GM18870 (cell line): ENCODE results near the gene DIP2C.
"Not testable (repeated sequence)": the region's sequence is repeated elsewhere in the genome, so short reads cannot be mapped to it uniquely, and the experiment has no call there.

Source experiments
- ATAC-seq: cut with Tn5 transposase; IDR thresholded peaks from one replicate; pipeline ENCODE4 v1.9.1; 2021; ENCODE audit warnings: moderate library complexity; ENCODE audit not compliant: unreplicated experiment

DIP2C gene

DNA sequence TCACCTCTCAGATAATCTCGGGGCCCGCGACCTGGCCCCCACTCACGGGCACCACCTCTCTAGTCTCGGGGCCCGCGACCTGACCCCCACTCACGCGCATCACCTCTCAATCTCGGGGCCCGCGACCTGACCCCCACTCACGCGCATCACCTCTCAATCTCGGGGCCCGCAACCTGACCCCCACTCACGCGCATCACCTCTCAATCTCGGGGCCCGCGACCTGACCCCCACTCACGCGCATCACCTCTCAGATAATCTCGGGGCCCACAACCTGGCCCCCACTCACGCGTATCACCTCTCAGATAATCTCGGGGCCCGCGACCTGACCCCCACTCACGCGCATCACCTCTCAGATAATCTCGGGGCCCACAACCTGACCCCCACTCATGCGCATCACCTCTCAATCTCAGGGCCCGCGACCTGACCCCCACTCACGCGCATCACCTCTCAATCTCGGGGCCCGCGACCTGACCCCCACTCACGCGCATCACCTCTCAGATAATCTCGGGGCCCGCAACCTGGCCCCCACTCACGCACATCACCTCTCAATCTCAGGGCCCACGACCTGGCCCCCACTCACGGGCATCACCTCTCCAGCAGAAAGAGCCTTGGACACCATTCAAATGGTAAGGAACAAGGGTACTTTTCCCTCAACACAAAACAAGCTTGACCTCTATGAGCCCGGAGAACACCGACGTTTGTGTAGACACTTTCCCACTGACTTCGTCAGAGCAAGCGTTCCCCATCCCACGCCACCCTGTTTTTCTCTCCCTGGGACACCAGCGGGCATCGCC lies 104.8 kb downstream of the DIP2C start:
- ATAC-seq, result not testable (repeated sequence)

GRCh38 chr10:583433-583832 lies 106.0 kb downstream of the DIP2C start:
- ATAC-seq, result no peak

DNA sequence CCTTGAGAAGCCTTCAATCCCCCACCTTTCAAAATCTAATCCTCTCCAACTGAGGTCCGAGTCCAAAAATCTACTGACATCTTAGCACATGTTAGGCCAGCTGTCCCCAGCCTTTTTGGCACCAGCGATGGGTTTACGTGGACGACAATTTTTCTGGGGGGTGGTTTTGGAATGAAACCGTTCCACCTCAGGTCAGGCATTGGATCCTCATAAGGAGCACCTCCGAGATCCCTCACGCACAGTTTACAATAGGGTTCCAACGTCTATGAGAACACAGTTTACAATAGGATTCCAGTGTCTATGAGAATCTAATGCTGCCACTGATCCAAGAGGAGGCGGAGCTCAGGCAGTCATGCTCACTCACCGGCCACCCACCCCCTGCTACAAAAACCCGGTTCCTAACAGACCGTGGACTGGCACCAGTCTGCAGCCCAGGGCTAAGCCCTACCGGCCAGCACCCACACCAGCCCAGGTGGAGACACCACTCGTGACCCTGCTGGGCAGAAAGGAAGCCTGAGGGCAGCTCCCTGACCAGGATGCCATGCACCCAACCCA lies 107.6 kb downstream of the DIP2C start:
- no peak for ATAC-seq

GRCh38 chr10:580778-581177 lies 108.7 kb downstream of the DIP2C start:
- ATAC-seq, result no peak

GRCh38 chr10:576130-576465 lies 113.4 kb downstream of the DIP2C start:
- ATAC-seq, result no peak

DNA sequence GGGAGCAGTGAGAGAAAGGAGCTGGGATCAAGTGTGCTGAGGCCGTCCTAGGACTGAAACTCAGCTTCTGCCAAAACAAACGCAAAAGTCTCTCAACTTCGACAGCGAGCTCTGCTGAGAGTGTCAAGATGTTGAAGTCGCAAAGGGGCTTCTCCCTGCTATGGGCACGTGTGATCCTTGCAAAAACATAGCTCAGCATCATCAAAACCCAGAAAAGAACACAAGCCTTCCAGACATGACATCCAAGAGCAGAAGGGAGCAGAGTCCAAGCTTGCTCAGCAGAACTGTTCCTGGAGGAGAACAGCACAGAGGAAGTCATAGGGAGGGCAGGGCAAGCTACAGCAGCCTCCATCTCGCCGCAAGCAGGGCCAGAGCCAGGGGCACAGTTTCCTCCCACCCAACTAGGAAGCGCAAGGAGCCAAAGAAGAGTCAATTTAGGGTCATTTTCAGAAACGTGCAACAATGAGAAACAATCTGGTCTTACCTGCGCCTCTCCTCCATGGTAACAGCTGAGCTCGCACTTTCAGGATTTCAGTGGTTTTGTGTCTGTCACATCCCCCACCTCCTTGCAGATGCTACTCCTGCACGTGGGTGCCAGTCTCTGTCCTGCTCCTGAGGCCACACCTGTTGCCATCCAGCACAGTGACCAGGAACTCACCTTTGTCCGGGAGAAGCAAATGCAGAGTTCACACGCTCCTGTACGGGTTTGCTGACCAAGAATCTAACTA lies 113.9 kb downstream of the DIP2C start:
- no peak for ATAC-seq

GRCh38 chr10:572696-573095 lies 116.8 kb downstream of the DIP2C start:
- ATAC-seq, result no peak

GRCh38 chr10:571688-572451 lies 117.6 kb downstream of the DIP2C start:
- ATAC-seq, result no peak

DNA sequence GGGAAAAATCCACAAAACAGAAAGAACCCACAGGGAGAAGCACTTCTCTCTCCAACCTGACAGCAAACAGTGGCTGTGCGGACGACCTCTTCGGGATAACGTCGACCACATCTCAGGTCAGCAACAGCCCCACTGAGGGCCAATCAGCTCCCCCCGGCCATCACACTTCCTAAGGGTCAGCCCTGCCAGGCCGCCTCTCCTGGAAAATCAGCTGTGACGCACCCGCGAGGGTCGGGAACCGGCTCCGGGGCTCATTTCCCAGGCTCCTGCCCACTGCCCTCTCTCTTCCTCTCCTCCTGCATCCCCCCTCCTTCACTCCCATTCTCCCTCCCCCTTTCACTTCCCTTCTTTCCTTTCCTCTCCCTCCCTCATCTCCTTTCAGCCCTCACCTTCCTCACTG lies 118.3 kb downstream of the DIP2C start:
- ATAC-seq, result no peak

- no peak for ATAC-seq
Measured at GRCh38 chr10:570628-571163, 118.8 kb downstream of the DIP2C start.

GRCh38 chr10:569961-570627 lies 119.4 kb downstream of the DIP2C start:
- no peak for ATAC-seq

DNA sequence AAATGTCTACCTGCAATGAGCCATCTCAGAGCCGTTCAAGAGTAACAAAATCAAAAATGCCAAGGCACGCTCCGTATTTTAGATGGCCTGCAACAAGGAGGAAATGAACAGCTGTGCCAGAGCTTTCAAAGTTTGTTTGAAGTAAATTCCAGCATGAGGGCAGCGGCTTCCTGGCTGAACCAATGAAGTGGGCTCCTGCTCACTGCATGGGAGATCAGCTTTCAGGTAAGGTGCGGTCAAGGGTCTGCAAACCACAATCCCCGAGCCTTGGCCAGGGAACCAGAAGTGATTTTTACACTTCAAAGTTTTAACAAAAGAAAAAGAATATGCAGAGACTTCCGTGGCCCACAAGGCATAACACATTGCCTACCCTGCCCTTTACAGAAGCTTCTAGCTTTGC lies 120.6 kb downstream of the DIP2C start:
- ATAC-seq, result no peak

DNA sequence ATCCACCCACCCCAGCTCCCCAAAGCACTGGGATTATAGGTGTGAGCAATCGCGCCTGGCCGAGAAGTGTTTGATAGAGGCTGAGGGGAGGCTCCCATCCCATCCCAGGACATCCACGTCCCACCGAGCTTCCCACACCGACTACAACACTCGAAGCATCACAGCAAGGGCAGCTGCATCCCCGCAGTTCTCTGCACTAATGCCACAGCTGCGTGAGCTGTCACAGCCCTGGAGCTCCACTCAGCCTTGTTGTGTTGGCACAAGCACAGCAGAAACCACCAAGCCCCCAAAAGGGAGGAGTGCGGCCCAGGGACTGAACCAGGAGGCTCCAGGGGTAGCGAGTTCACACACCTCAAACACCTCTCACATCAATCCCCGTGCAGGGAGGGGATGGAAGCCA lies 121.6 kb downstream of the DIP2C start:
- ATAC-seq, result no peak

- ATAC-seq, result no peak
Measured at GRCh38 chr10:566241-566885, 123.1 kb downstream of the DIP2C start.

GRCh38 chr10:565676-566075 lies 123.8 kb downstream of the DIP2C start:
- no peak for ATAC-seq

DNA sequence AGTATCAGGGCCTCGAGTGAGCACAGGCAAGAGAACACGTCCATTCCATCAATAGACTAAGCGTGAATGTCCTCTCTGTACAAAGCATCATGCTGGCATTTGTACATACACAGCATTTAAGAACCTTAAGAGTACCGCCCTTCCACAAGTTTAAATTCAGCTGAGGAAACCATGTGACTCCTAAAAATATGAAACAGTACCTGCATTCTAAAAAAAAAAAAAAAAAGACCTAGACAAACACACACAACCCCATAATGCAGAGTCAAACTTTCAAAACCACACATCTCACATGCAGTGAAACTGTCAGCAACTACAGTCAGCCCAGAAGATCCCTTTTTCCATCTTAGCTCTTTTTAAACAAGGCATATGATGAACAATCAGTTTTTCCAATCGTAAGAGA lies 124.3 kb downstream of the DIP2C start:
- no peak for ATAC-seq

DNA sequence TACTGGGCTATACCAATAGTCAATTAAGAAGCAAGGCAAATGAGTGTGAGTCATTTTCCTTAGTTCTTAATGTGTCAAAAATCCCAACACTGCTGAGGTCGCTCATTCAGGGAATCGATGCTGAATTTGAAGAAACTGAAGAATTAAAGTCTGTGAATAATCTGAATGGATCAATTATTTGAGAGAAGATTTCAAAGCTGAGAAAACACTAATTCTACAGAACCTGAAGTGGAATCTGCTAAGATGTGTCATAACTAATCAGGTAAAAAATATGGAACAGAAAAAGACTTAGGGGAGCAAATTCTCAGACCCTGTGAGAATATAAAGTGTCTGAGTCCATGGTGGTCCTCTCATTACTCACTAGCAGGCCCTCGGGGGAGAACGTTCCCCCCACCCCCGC lies 125.6 kb downstream of the DIP2C start:
- no peak for ATAC-seq

DNA sequence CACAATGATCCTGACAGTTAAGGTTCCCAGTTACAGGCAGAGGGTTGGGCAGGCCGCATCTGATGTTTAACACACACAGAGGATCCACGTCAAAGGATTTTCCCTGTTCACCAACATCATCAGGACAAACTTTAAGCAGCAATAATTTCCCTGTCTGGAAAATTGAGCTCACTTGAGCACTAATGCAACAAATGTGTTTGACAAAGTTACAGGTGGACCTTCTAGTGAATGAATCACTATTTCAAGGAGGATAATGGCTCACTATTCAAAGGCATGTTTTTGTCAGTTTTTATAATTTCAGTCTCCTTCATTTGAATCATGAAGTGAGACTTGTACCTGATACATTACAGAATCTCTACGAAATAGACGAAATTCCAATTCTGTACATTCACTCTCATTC lies 127.3 kb downstream of the DIP2C start:
- ATAC-seq, result no peak

- no peak for ATAC-seq
Measured at GRCh38 chr10:561721-562120, 127.7 kb downstream of the DIP2C start.

GRCh38 chr10:560314-560992 lies 129.0 kb downstream of the DIP2C start:
- ATAC-seq, result no peak
